ENCODE results near the gene BIRC7. TPM values are rescaled to one million over a fixed set of nuclear protein-coding genes. Genes with fewer than 3 reads are reported as not detected.

BIRC7 gene
- polyA plus RNA-seq, 3 donors: 0.21 TPM; not detected in 2

GRCh38 chr20:63241272-63241671, 5.6 kb downstream of the BIRC7 start:
- TF ChIP-seq, protein P1, sequence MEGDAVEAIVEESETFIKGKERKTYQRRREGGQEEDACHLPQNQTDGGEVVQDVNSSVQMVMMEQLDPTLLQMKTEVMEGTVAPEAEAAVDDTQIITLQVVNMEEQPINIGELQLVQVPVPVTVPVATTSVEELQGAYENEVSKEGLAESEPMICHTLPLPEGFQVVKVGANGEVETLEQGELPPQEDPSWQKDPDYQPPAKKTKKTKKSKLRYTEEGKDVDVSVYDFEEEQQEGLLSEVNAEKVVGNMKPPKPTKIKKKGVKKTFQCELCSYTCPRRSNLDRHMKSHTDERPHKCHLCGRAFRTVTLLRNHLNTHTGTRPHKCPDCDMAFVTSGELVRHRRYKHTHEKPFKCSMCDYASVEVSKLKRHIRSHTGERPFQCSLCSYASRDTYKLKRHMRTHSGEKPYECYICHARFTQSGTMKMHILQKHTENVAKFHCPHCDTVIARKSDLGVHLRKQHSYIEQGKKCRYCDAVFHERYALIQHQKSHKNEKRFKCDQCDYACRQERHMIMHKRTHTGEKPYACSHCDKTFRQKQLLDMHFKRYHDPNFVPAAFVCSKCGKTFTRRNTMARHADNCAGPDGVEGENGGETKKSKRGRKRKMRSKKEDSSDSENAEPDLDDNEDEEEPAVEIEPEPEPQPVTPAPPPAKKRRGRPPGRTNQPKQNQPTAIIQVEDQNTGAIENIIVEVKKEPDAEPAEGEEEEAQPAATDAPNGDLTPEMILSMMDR (IDR thresholded peaks at IDR 0.05): no peak
- Histone ChIP-seq H3K4me3 (replicated peaks in 1 of 3; ENCODE audit: low read depth in 2 of 3, low read length in 3 of 3) (no peak overlapping the region), H3K27me3 (ENCODE audit: control insufficient read depth in 2 of 2, insufficient read depth in 2 of 2, low read length in 2 of 2) (peaks cover 0 to 3% of the 10 kb centered on the region in 2 donors), H2AFZ (ENCODE audit: insufficient read depth, low read depth, low read length, poor library complexity, severe bottlenecking) (no peak overlapping the region), H3K36me3 (replicated peaks in 1 of 2; ENCODE audit: control insufficient read depth in 1 of 2, insufficient read depth in 2 of 2, low read length in 2 of 2) (no peaks in the 10 kb centered on the region), H3K4me1 (ENCODE audit: control insufficient read depth in 1 of 2, insufficient read depth in 2 of 2, low read length in 2 of 2) (no peaks in the 10 kb centered on the region), H4K20me1 (ENCODE audit: insufficient read depth, low read length) (no peaks in the 10 kb centered on the region), H3K4me2 (replicated peaks; ENCODE audit: extremely low read depth, low read length, poor library complexity, severe bottlenecking) (no peak overlapping the region), H3K79me2 (ENCODE audit: insufficient read depth, low read length) (no peaks in the 10 kb centered on the region), H3K27ac (ENCODE audit: low read depth in 1 of 2, low read length in 2 of 2) (no peak overlapping the region), H3K9me3 (replicated peaks in 1 of 2; ENCODE audit: control insufficient read depth in 1 of 2, insufficient read depth in 1 of 2, low read length in 2 of 2) (no peaks in the 10 kb centered on the region), H3K9ac (ENCODE audit: insufficient read depth, low read length, poor library complexity, severe bottlenecking) (no peak overlapping the region)
- no peak overlapping the region for H3K27ac Mint-ChIP-seq
- no peaks in the 10 kb centered on the region for H3K4me1 Mint-ChIP-seq
- intact Hi-C loops (cut with micrococcal nuclease): no loop called here
- H3K4me3 Mint-ChIP-seq: no peak overlapping the region
- peaks cover 0 to 3% (median 0%) of the 10 kb centered on the region in 7 donors for H3K9me3 Mint-ChIP-seq
- no peaks in the 10 kb centered on the region for H3K36me3 Mint-ChIP-seq
- DNase-seq: no peak
- H3K27me3 Mint-ChIP-seq (ENCODE audit: low read depth in 3 of 3): peaks cover 6 to 8% (median 8%) of the 10 kb centered on the region in 3 donors
- WGBS (ENCODE audit: insufficient coverage): 67% methylated on average over 11 of the region's 11 CpGs

DNA sequence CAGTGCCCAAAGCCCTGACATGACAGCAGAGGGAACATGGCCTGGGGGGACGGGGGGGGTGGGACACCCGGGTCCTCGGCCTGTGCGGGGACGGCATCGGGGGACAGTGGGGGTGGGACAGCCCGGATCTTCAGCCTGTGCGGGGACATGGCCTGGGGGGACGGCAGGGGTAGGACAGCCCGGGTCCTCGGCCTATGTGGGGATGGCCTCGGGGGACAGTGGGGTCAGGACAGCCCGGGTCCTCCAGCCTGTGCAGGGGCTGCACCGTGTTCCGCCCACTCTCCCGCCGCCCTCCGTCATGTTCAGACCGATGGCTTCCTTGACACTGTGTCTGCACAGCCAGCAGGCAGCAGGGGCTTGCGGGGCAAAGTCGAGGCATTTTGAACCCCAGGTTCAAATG, 7.0 kb downstream of the BIRC7 start:
- Mint-ChIP-seq H3K27me3 (ENCODE audit: low read depth in 3 of 3) (peaks cover 16 to 23% (median 16%) of the 10 kb centered on the region in 3 donors), H3K27ac (no peak overlapping the region), H3K36me3 (no peaks in the 10 kb centered on the region), H3K4me1 (no peaks in the 10 kb centered on the region), H3K4me3 (no peak overlapping the region), H3K9me3 (peaks cover 0 to 3% (median 0%) of the 10 kb centered on the region in 7 donors)
- no peaks in the 10 kb centered on the region for H3K79me2 ChIP-seq (ENCODE audit: insufficient read depth, low read length)
- intact Hi-C loops (cut with micrococcal nuclease): no loop called here
- H3K9me3 ChIP-seq (replicated peaks in 1 of 2; ENCODE audit: control insufficient read depth in 1 of 2, insufficient read depth in 1 of 2, low read length in 2 of 2): no peaks in the 10 kb centered on the region
- peaks cover 0 to 16% of the 10 kb centered on the region in 2 donors for H3K27me3 ChIP-seq (ENCODE audit: control insufficient read depth in 2 of 2, insufficient read depth in 2 of 2, low read length in 2 of 2)
- TF ChIP-seq, protein P1 (IDR thresholded peaks at IDR 0.05): no peak
- no peak overlapping the region for H3K4me2 ChIP-seq (replicated peaks; ENCODE audit: extremely low read depth, low read length, poor library complexity, severe bottlenecking)
- no peak overlapping the region for H3K27ac ChIP-seq (ENCODE audit: low read depth in 1 of 2, low read length in 2 of 2)
- no peak overlapping the region for H2AFZ ChIP-seq (ENCODE audit: insufficient read depth, low read depth, low read length, poor library complexity, severe bottlenecking)
- no peak for DNase-seq
- no peaks in the 10 kb centered on the region for H4K20me1 ChIP-seq (ENCODE audit: insufficient read depth, low read length)
- no peaks in the 10 kb centered on the region for H3K4me1 ChIP-seq (ENCODE audit: control insufficient read depth in 1 of 2, insufficient read depth in 2 of 2, low read length in 2 of 2)
- no peak overlapping the region for H3K9ac ChIP-seq (ENCODE audit: insufficient read depth, low read length, poor library complexity, severe bottlenecking)
- WGBS (ENCODE audit: insufficient coverage): 98% methylated on average over 15 of the region's 21 CpGs
- H3K4me3 ChIP-seq (replicated peaks in 1 of 3; ENCODE audit: low read depth in 2 of 3, low read length in 3 of 3): no peak overlapping the region
- H3K36me3 ChIP-seq (replicated peaks in 1 of 2; ENCODE audit: control insufficient read depth in 1 of 2, insufficient read depth in 2 of 2, low read length in 2 of 2): no peaks in the 10 kb centered on the region

All from CD14-positive monocyte (primary cell).